ENCODE data around the gene EML6. TPM values are rescaled to one million over a fixed set of nuclear protein-coding genes. Genes with fewer than 3 reads are reported as not detected.

The EML6 gene
- total and polyA plus RNA-seq, 2 donors (not counting 1 experiment from before 2014, with no cell fraction given) = 0.34 to 1.3 TPM

- no peak overlapping the region for H3K4me2 ChIP-seq (ENCODE audit: extremely low read depth, insufficient read depth, low read length)
- H3K79me2 ChIP-seq (ENCODE audit: control insufficient read depth, insufficient read depth, low read length) = no peaks in the 10 kb centered on the region
- no peak overlapping the region for H3K9ac ChIP-seq (ENCODE audit: insufficient read depth, low read length)
- no peaks in the 10 kb centered on the region for H3K27me3 ChIP-seq (ENCODE audit: control insufficient read depth, insufficient read depth, low read length)
- H3K27ac ChIP-seq (ENCODE audit: insufficient read depth, low read length) = no peak overlapping the region
- H3K4me3 ChIP-seq (replicated peaks in 1 of 4; ENCODE audit: control extremely low read depth in 1 of 4, insufficient read depth in 1 of 4, low read depth in 3 of 4, low read length in 4 of 4) = no peak overlapping the region
- no peaks in the 10 kb centered on the region for H3K36me3 ChIP-seq (ENCODE audit: control insufficient read depth, insufficient read depth, low read length)
- H3K4me1 ChIP-seq (ENCODE audit: control insufficient read depth, extremely low read depth, insufficient read depth, low read length) = peaks cover 2% of the 10 kb centered on the region
- no peaks in the 10 kb centered on the region for H3K9me3 ChIP-seq (ENCODE audit: control insufficient read depth, insufficient read depth, low read depth, low read length)
- no peak for TF ChIP-seq EZH2 (IDR thresholded peaks at IDR 0.05; ENCODE audit: low read length, missing control alignments)
- TF ChIP-seq, protein P1, sequence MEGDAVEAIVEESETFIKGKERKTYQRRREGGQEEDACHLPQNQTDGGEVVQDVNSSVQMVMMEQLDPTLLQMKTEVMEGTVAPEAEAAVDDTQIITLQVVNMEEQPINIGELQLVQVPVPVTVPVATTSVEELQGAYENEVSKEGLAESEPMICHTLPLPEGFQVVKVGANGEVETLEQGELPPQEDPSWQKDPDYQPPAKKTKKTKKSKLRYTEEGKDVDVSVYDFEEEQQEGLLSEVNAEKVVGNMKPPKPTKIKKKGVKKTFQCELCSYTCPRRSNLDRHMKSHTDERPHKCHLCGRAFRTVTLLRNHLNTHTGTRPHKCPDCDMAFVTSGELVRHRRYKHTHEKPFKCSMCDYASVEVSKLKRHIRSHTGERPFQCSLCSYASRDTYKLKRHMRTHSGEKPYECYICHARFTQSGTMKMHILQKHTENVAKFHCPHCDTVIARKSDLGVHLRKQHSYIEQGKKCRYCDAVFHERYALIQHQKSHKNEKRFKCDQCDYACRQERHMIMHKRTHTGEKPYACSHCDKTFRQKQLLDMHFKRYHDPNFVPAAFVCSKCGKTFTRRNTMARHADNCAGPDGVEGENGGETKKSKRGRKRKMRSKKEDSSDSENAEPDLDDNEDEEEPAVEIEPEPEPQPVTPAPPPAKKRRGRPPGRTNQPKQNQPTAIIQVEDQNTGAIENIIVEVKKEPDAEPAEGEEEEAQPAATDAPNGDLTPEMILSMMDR (conservative IDR thresholded peaks at IDR 0.05 in 1 of 2, IDR thresholded peaks at IDR 0.05 in 1 of 2; ENCODE audit: low read depth in 1 of 2, low read length in 2 of 2) = no peak
- DNase-seq (ENCODE audit: low read depth in 2 of 2) = no peak
- no peak overlapping the region for H2AFZ ChIP-seq (ENCODE audit: low read length)
- H4K20me1 ChIP-seq (ENCODE audit: control insufficient read depth, extremely low read depth, insufficient read depth, low read length) = no peaks in the 10 kb centered on the region
Observed at GRCh38 chr2:54863660-54864059, 140.2 kb downstream of the EML6 start.

GRCh38 chr2:54864096-54864495 lies 140.6 kb downstream of the EML6 start:
- Histone ChIP-seq H3K4me1 (ENCODE audit: control insufficient read depth, extremely low read depth, insufficient read depth, low read length) (peaks cover 2% of the 10 kb centered on the region), H3K27ac (ENCODE audit: insufficient read depth, low read length) (no peak overlapping the region), H3K79me2 (ENCODE audit: control insufficient read depth, insufficient read depth, low read length) (no peaks in the 10 kb centered on the region), H3K36me3 (ENCODE audit: control insufficient read depth, insufficient read depth, low read length) (no peaks in the 10 kb centered on the region), H3K27me3 (ENCODE audit: control insufficient read depth, insufficient read depth, low read length) (no peaks in the 10 kb centered on the region), H3K4me3 (replicated peaks in 1 of 4; ENCODE audit: control extremely low read depth in 1 of 4, insufficient read depth in 1 of 4, low read depth in 3 of 4, low read length in 4 of 4) (no peak overlapping the region), H3K9me3 (ENCODE audit: control insufficient read depth, insufficient read depth, low read depth, low read length) (no peaks in the 10 kb centered on the region), H4K20me1 (ENCODE audit: control insufficient read depth, extremely low read depth, insufficient read depth, low read length) (no peaks in the 10 kb centered on the region), H3K4me2 (ENCODE audit: extremely low read depth, insufficient read depth, low read length) (no peak overlapping the region), H3K9ac (ENCODE audit: insufficient read depth, low read length) (no peak overlapping the region), H2AFZ (ENCODE audit: low read length) (no peak overlapping the region)
- DNase-seq (ENCODE audit: low read depth in 2 of 2) = no peak
- TF ChIP-seq, protein P1 (conservative IDR thresholded peaks at IDR 0.05 in 1 of 2, IDR thresholded peaks at IDR 0.05 in 1 of 2; ENCODE audit: low read depth in 1 of 2, low read length in 2 of 2) = no peak

DNA sequence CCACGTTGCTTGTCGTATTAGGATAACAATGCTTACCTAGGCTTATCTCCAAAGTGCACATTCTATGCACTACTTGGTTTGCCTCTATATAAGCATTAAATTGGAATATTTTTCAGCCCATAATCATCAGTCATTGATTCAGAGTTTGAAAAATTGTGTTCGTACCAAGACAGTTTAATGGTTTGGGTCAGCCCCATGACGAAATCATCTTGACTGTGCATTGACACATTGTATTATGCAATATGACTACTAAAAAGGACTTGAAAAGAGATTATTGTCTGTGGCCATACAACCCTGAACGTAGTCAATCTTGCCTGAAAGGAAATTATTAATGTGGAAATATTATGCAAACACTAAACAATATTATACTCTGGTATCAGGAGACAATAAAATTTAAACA lies 141.3 kb downstream of the EML6 start:
- no peaks in the 10 kb centered on the region for H3K79me2 ChIP-seq (ENCODE audit: control insufficient read depth, insufficient read depth, low read length)
- DNase-seq (ENCODE audit: low read depth in 2 of 2) = no peak
- no peaks in the 10 kb centered on the region for H4K20me1 ChIP-seq (ENCODE audit: control insufficient read depth, extremely low read depth, insufficient read depth, low read length)
- no peaks in the 10 kb centered on the region for H3K27me3 ChIP-seq (ENCODE audit: control insufficient read depth, insufficient read depth, low read length)
- TF ChIP-seq EZH2 (IDR thresholded peaks at IDR 0.05; ENCODE audit: low read length, missing control alignments) = no peak
- TF ChIP-seq, protein P1 (conservative IDR thresholded peaks at IDR 0.05 in 1 of 2, IDR thresholded peaks at IDR 0.05 in 1 of 2; ENCODE audit: low read depth in 1 of 2, low read length in 2 of 2) = no peak
- no peak overlapping the region for H3K9ac ChIP-seq (ENCODE audit: insufficient read depth, low read length)
- no peaks in the 10 kb centered on the region for H3K9me3 ChIP-seq (ENCODE audit: control insufficient read depth, insufficient read depth, low read depth, low read length)
- no peak overlapping the region for H2AFZ ChIP-seq (ENCODE audit: low read length)
- no peak overlapping the region for H3K4me2 ChIP-seq (ENCODE audit: extremely low read depth, insufficient read depth, low read length)
- no peak overlapping the region for H3K27ac ChIP-seq (ENCODE audit: insufficient read depth, low read length)
- H3K4me3 ChIP-seq (replicated peaks in 1 of 4; ENCODE audit: control extremely low read depth in 1 of 4, insufficient read depth in 1 of 4, low read depth in 3 of 4, low read length in 4 of 4) = no peak overlapping the region
- H3K36me3 ChIP-seq (ENCODE audit: control insufficient read depth, insufficient read depth, low read length) = no peaks in the 10 kb centered on the region
- H3K4me1 ChIP-seq (ENCODE audit: control insufficient read depth, extremely low read depth, insufficient read depth, low read length) = peaks cover 2% of the 10 kb centered on the region

Measured in fibroblast of lung (primary cell).